Activated CD8-positive, alpha-beta memory T cell treated with anti-CD3 and anti-CD28 coated beads, Interleukin-2, amount 10 ng/mL, durations not matched to agents 7 days and 5 days (primary cell): ENCODE results near the gene RPS27L. TPM values are rescaled to one million over a fixed set of nuclear protein-coding genes. Genes with fewer than 3 reads are reported as not detected.
"Not testable (repeated sequence)": the region's sequence is repeated elsewhere in the genome, so short reads cannot be mapped to it uniquely, and the experiment has no call there.

Experiments
- ATAC-seq: fragments of 150-1000 bp; cut with Tn5 transposase; one replicate; pipeline ENCODE4 v1.10.0; 2021; ENCODE audit warnings: moderate library complexity
- CTCF ChIA-PET: fragments of 350-600 bp; sonication (Branson Sonifier 250); formaldehyde crosslinking; loops from one replicate; lab custom pipeline; 2021; ENCODE audit warnings: antibody characterized with exemption; lab: Charles Lee
- DNase-seq: peaks from one replicate; pipeline ENCODE4 v3.0.0-alpha.2; 2020
- H3K27ac Mint-ChIP-seq: one replicate; pipeline ENCODE4 v1.8.0; 2021; ENCODE audit warnings: mild to moderate bottlenecking, mixed read lengths
- H3K27me3 Mint-ChIP-seq: one replicate; pipeline ENCODE4 v1.8.0; 2021; ENCODE audit warnings: mixed read lengths
- H3K36me3 Mint-ChIP-seq: one replicate; pipeline ENCODE4 v1.8.0; 2021; ENCODE audit warnings: mild to moderate bottlenecking, mixed read lengths
- H3K4me1 Mint-ChIP-seq: one replicate; pipeline ENCODE4 v1.8.0; 2021; ENCODE audit warnings: mixed read lengths
- H3K4me3 Mint-ChIP-seq: one replicate; pipeline ENCODE4 v1.8.0; 2021; ENCODE audit warnings: mild to moderate bottlenecking, moderate library complexity, mixed read lengths
- H3K9me3 Mint-ChIP-seq: one replicate; pipeline ENCODE4 v1.8.0; 2022; ENCODE audit warnings: low read depth, mixed read lengths
- total RNA-seq, 2 experiments: library from RNA; stranded (reverse); gene quantifications; one replicate each; pipeline ENCODE4 v1.2.3, GENCODE V29; 2021

The RPS27L gene
- total RNA-seq, 2 experiments from 2014 or later = 192 to 223 TPM

- H3K27ac Mint-ChIP-seq = peak within 1 kb of the TSS; percentile 80
These were observed 35.8 kb downstream of the RPS27L start, which contains the start of gene LACTB for GRCh38 chr15:63121382-63122001. TSS of gene LACTB (plus strand) at chr15:63121861. CDS start at chr15:63121872, 11 bp downstream.

GRCh38 chr15:63118854-63119253 is 38.4 kb downstream of the RPS27L start:
- CTCF ChIA-PET = interaction anchor here (2.3 kb wide), 1 partner anchor 71 kb away, joined by 8 read pairs; no protein-coding TSS in a partner anchor
- H3K4me1 Mint-ChIP-seq = peaks cover 13% of the 10 kb centered on the region
- H3K36me3 Mint-ChIP-seq = peaks cover 15% of the 10 kb centered on the region
- no peak overlapping the region for H3K27ac Mint-ChIP-seq
- peaks cover 15% of the 10 kb centered on the region for H3K9me3 Mint-ChIP-seq
- no peak overlapping the region for H3K4me3 Mint-ChIP-seq
- no peaks in the 10 kb centered on the region for H3K27me3 Mint-ChIP-seq
- DNase-seq = no peak
- ATAC-seq = no peak

More at GRCh38 chr15:63121382-63122001, 35.8 kb downstream of the RPS27L start, which contains the start of gene LACTB:
- DNase-seq (peak; percentile 86), ATAC-seq (peak; percentile 88)
- H3K27me3 Mint-ChIP-seq = no peaks in the 10 kb centered on the region
- H3K9me3 Mint-ChIP-seq = peaks cover 15% of the 10 kb centered on the region
- H3K4me1 Mint-ChIP-seq = peaks cover 15% of the 10 kb centered on the region
- CTCF ChIA-PET = no interaction called here
- H3K36me3 Mint-ChIP-seq = peaks cover 21% of the 10 kb centered on the region
- H3K4me3 Mint-ChIP-seq = peak within 1 kb of the TSS; percentile 76

GRCh38 chr15:63114465-63114864 is 42.8 kb downstream of the RPS27L start:
- Mint-ChIP-seq H3K4me1 (no peaks in the 10 kb centered on the region), H3K27ac (no peak overlapping the region), H3K9me3 (peaks cover 6% of the 10 kb centered on the region), H3K36me3 (peaks cover 3% of the 10 kb centered on the region), H3K4me3 (no peak overlapping the region), H3K27me3 (no peaks in the 10 kb centered on the region)
- ATAC-seq (no peak), DNase-seq (no peak)
- CTCF ChIA-PET = interaction anchor here (1.1 to 1.9 kb wide), 3 partner anchors 20 to 177 kb away, joined by 3 to 6 read pairs (median 4); no protein-coding TSS in a partner anchor

- Mint-ChIP-seq H3K4me1 (no peaks in the 10 kb centered on the region), H3K36me3 (no peaks in the 10 kb centered on the region), H3K27me3 (peaks cover 7% of the 10 kb centered on the region), H3K27ac (no peak overlapping the region), H3K9me3 (no peaks in the 10 kb centered on the region), H3K4me3 (no peak overlapping the region)
- ATAC-seq (no peak), DNase-seq (no peak)
- CTCF ChIA-PET = no interaction called here
These were observed 44.4 kb downstream of the RPS27L start for GRCh38 chr15:63112871-63113270.

GRCh38 chr15:63111481-63111880 is 45.8 kb downstream of the RPS27L start:
- CTCF ChIA-PET = no interaction called here
- Mint-ChIP-seq H3K4me1 (no peaks in the 10 kb centered on the region), H3K4me3 (no peak overlapping the region), H3K27me3 (peaks cover 7% of the 10 kb centered on the region), H3K36me3 (no peaks in the 10 kb centered on the region), H3K9me3 (no peaks in the 10 kb centered on the region), H3K27ac (no peak overlapping the region)
- no peak for DNase-seq
- no peak for ATAC-seq

GRCh38 chr15:63110428-63111026 is 46.8 kb downstream of the RPS27L start:
- no peak overlapping the region for H3K27ac Mint-ChIP-seq
- H3K9me3 Mint-ChIP-seq = no peaks in the 10 kb centered on the region
- H3K4me1 Mint-ChIP-seq = no peaks in the 10 kb centered on the region
- H3K36me3 Mint-ChIP-seq = no peaks in the 10 kb centered on the region
- no peak overlapping the region for H3K4me3 Mint-ChIP-seq
- no peak for DNase-seq
- no peak for ATAC-seq
- CTCF ChIA-PET = no interaction called here
- peaks cover 9% of the 10 kb centered on the region for H3K27me3 Mint-ChIP-seq

- CTCF ChIA-PET = no interaction called here
- DNase-seq (no peak), ATAC-seq (no peak)
- H3K27me3 Mint-ChIP-seq = peaks cover 16% of the 10 kb centered on the region
- no peaks in the 10 kb centered on the region for H3K36me3 Mint-ChIP-seq
- H3K4me1 Mint-ChIP-seq = no peaks in the 10 kb centered on the region
- H3K9me3 Mint-ChIP-seq = no peaks in the 10 kb centered on the region
- no peak overlapping the region for H3K4me3 Mint-ChIP-seq
- H3K27ac Mint-ChIP-seq = no peak overlapping the region
These were observed 47.4 kb downstream of the RPS27L start for GRCh38 chr15:63109920-63110319.

- H3K4me1 Mint-ChIP-seq = no peaks in the 10 kb centered on the region
- H3K9me3 Mint-ChIP-seq = no peaks in the 10 kb centered on the region
- no peaks in the 10 kb centered on the region for H3K36me3 Mint-ChIP-seq
- no peak for ATAC-seq
- DNase-seq = no peak
- CTCF ChIA-PET = interaction anchor here (1.1 kb wide), 1 partner anchor 14 kb away, joined by 3 read pairs; no protein-coding TSS in a partner anchor
- H3K4me3 Mint-ChIP-seq = no peak overlapping the region
- peaks cover 20% of the 10 kb centered on the region for H3K27me3 Mint-ChIP-seq
- no peak overlapping the region for H3K27ac Mint-ChIP-seq
These were observed 47.8 kb downstream of the RPS27L start for GRCh38 chr15:63109498-63109897.

GRCh38 chr15:63107895-63108546 is 49.3 kb downstream of the RPS27L start:
- H3K4me1 Mint-ChIP-seq = peaks cover 1% of the 10 kb centered on the region
- H3K9me3 Mint-ChIP-seq = no peaks in the 10 kb centered on the region
- no peak for ATAC-seq
- no peak overlapping the region for H3K4me3 Mint-ChIP-seq
- H3K27ac Mint-ChIP-seq = no peak overlapping the region
- CTCF ChIA-PET = interaction anchor here (0.7 to 1.4 kb wide), 2 partner anchors 60 to 1225 kb away, joined by 3 to 4 read pairs; no protein-coding TSS in a partner anchor
- peaks cover 25% of the 10 kb centered on the region for H3K27me3 Mint-ChIP-seq
- no peaks in the 10 kb centered on the region for H3K36me3 Mint-ChIP-seq
- no peak for DNase-seq

- ATAC-seq, H3K36me3 Mint-ChIP-seq, DNase-seq, H3K4me3 Mint-ChIP-seq, H3K9me3 Mint-ChIP-seq, H3K4me1 Mint-ChIP-seq, CTCF ChIA-PET, H3K27ac Mint-ChIP-seq: not testable (repeated sequence)
- peaks cover 25% of the 10 kb centered on the region for H3K27me3 Mint-ChIP-seq
These were observed 51.9 kb downstream of the RPS27L start for GRCh38 chr15:63105354-63105753.

GRCh38 chr15:63104727-63105126 is 52.5 kb downstream of the RPS27L start:
- H3K4me3 Mint-ChIP-seq = no peak overlapping the region
- CTCF ChIA-PET = interaction anchor here (1.4 kb wide), 1 partner anchor 57 kb away, joined by 4 read pairs; no protein-coding TSS in a partner anchor
- H3K27ac Mint-ChIP-seq = no peak overlapping the region
- no peaks in the 10 kb centered on the region for H3K9me3 Mint-ChIP-seq
- ATAC-seq (no peak), DNase-seq (no peak)
- H3K27me3 Mint-ChIP-seq = peaks cover 25% of the 10 kb centered on the region
- peaks cover 1% of the 10 kb centered on the region for H3K4me1 Mint-ChIP-seq
- no peaks in the 10 kb centered on the region for H3K36me3 Mint-ChIP-seq

GRCh38 chr15:63103416-63103815 is 53.9 kb downstream of the RPS27L start:
- no peak overlapping the region for H3K4me3 Mint-ChIP-seq
- H3K27ac Mint-ChIP-seq = no peak overlapping the region
- H3K36me3 Mint-ChIP-seq = no peaks in the 10 kb centered on the region
- no peak for ATAC-seq
- CTCF ChIA-PET = interaction anchor here (1.4 kb wide), 1 partner anchor 55 kb away, joined by 4 read pairs; no protein-coding TSS in a partner anchor
- DNase-seq = no peak
- H3K4me1 Mint-ChIP-seq = peaks cover 1% of the 10 kb centered on the region
- peaks cover 19% of the 10 kb centered on the region for H3K27me3 Mint-ChIP-seq
- H3K9me3 Mint-ChIP-seq = no peaks in the 10 kb centered on the region

GRCh38 chr15:63099581-63099980 is 57.7 kb downstream of the RPS27L start:
- H3K4me1 Mint-ChIP-seq = peaks cover 11% of the 10 kb centered on the region
- H3K27ac Mint-ChIP-seq, CTCF ChIA-PET, H3K27me3 Mint-ChIP-seq, H3K36me3 Mint-ChIP-seq, H3K4me3 Mint-ChIP-seq, H3K9me3 Mint-ChIP-seq, DNase-seq, ATAC-seq: not testable (repeated sequence)
